Measurements from ENCODE around the gene CRB1. TPM values are rescaled to one million over a fixed set of nuclear protein-coding genes. Genes with fewer than 3 reads are reported as not detected.

CRB1 gene
- total RNA-seq, 2 experiments from 2014 or later: 0.08 TPM; not detected in 1

- no peak for DNase-seq
- H3K4me1 Mint-ChIP-seq (ENCODE audit: low read depth): no peaks in the 10 kb centered on the region
- H3K27me3 Mint-ChIP-seq (ENCODE audit: low read depth): peaks cover 2% of the 10 kb centered on the region
- ATAC-seq: no peak
- no peaks in the 10 kb centered on the region for H3K9me3 Mint-ChIP-seq (ENCODE audit: insufficient read depth)
- ChIA-PET CTCF (no interaction called here), POLR2A (no interaction called here)
- no peak overlapping the region for H3K4me3 Mint-ChIP-seq
- H3K36me3 Mint-ChIP-seq (ENCODE audit: low read depth): no peaks in the 10 kb centered on the region
- H3K27ac Mint-ChIP-seq: no peak overlapping the region
These were observed 183.3 kb downstream of the CRB1 start for GRCh38 chr1:197451381-197451780.

- H3K4me3 Mint-ChIP-seq: no peak overlapping the region
- no peaks in the 10 kb centered on the region for H3K4me1 Mint-ChIP-seq (ENCODE audit: low read depth)
- ATAC-seq (no peak), DNase-seq (no peak)
- no peak overlapping the region for H3K27ac Mint-ChIP-seq
- CTCF ChIA-PET: no interaction called here
- no peaks in the 10 kb centered on the region for H3K36me3 Mint-ChIP-seq (ENCODE audit: low read depth)
- POLR2A ChIA-PET: no interaction called here
- peaks cover 5% of the 10 kb centered on the region for H3K27me3 Mint-ChIP-seq (ENCODE audit: low read depth)
- no peaks in the 10 kb centered on the region for H3K9me3 Mint-ChIP-seq (ENCODE audit: insufficient read depth)
These were observed 185.5 kb downstream of the CRB1 start for GRCh38 chr1:197453376-197454058.

GRCh38 chr1:197462539-197462938 lies 194.5 kb downstream of the CRB1 start:
- ATAC-seq (no peak), DNase-seq (no peak)
- H3K4me1 Mint-ChIP-seq (ENCODE audit: low read depth): no peaks in the 10 kb centered on the region
- no peak overlapping the region for H3K4me3 Mint-ChIP-seq
- no peaks in the 10 kb centered on the region for H3K27me3 Mint-ChIP-seq (ENCODE audit: low read depth)
- no peaks in the 10 kb centered on the region for H3K9me3 Mint-ChIP-seq (ENCODE audit: insufficient read depth)
- ChIA-PET POLR2A (interaction anchor here (0.5 kb wide), 1 partner anchor 237 kb away, joined by 3 read pairs; no protein-coding TSS in a partner anchor), CTCF (no interaction called here)
- no peaks in the 10 kb centered on the region for H3K36me3 Mint-ChIP-seq (ENCODE audit: low read depth)
- no peak overlapping the region for H3K27ac Mint-ChIP-seq

- CTCF ChIA-PET: no interaction called here
These were observed 195.1 kb downstream of the CRB1 start for GRCh38 chr1:197463142-197463541.

GRCh38 chr1:197464044-197464443 lies 196.0 kb downstream of the CRB1 start:
- Mint-ChIP-seq H3K4me1 (ENCODE audit: low read depth) (no peaks in the 10 kb centered on the region), H3K27me3 (ENCODE audit: low read depth) (no peaks in the 10 kb centered on the region), H3K9me3 (ENCODE audit: insufficient read depth) (no peaks in the 10 kb centered on the region), H3K4me3 (no peak overlapping the region), H3K36me3 (ENCODE audit: low read depth) (no peaks in the 10 kb centered on the region), H3K27ac (no peak overlapping the region)
- ATAC-seq (no peak), DNase-seq (no peak)
- ChIA-PET CTCF (no interaction called here), POLR2A (no interaction called here)

More at GRCh38 chr1:197463142-197463541, 195.1 kb downstream of the CRB1 start:
- no peaks in the 10 kb centered on the region for H3K27me3 Mint-ChIP-seq (ENCODE audit: low read depth)
- H3K4me1 Mint-ChIP-seq (ENCODE audit: low read depth): no peaks in the 10 kb centered on the region
- DNase-seq (no peak), ATAC-seq (no peak)
- H3K4me3 Mint-ChIP-seq: no peak overlapping the region
- no peaks in the 10 kb centered on the region for H3K9me3 Mint-ChIP-seq (ENCODE audit: insufficient read depth)
- H3K36me3 Mint-ChIP-seq (ENCODE audit: low read depth): no peaks in the 10 kb centered on the region
- POLR2A ChIA-PET: interaction anchor here (0.5 kb wide), 1 partner anchor 237 kb away, joined by 3 read pairs; no protein-coding TSS in a partner anchor
- H3K27ac Mint-ChIP-seq: no peak overlapping the region

- DNase-seq (no peak), ATAC-seq (no peak)
- no peak overlapping the region for H3K27ac Mint-ChIP-seq
- H3K9me3 Mint-ChIP-seq (ENCODE audit: insufficient read depth): no peaks in the 10 kb centered on the region
- no peak overlapping the region for H3K4me3 Mint-ChIP-seq
- POLR2A ChIA-PET: no interaction called here
- H3K27me3 Mint-ChIP-seq (ENCODE audit: low read depth): no peaks in the 10 kb centered on the region
- H3K4me1 Mint-ChIP-seq (ENCODE audit: low read depth): no peaks in the 10 kb centered on the region
- H3K36me3 Mint-ChIP-seq (ENCODE audit: low read depth): no peaks in the 10 kb centered on the region
- CTCF ChIA-PET: no interaction called here
These were observed 197.7 kb downstream of the CRB1 start for GRCh38 chr1:197465528-197466327.

GRCh38 chr1:197466813-197467212 lies 198.8 kb downstream of the CRB1 start:
- H3K4me3 Mint-ChIP-seq: no peak overlapping the region
- no peak for DNase-seq
- H3K9me3 Mint-ChIP-seq (ENCODE audit: insufficient read depth): no peaks in the 10 kb centered on the region
- POLR2A ChIA-PET: no interaction called here
- no peaks in the 10 kb centered on the region for H3K27me3 Mint-ChIP-seq (ENCODE audit: low read depth)
- CTCF ChIA-PET: no interaction called here
- no peak for ATAC-seq
- no peaks in the 10 kb centered on the region for H3K4me1 Mint-ChIP-seq (ENCODE audit: low read depth)
- no peak overlapping the region for H3K27ac Mint-ChIP-seq
- H3K36me3 Mint-ChIP-seq (ENCODE audit: low read depth): no peaks in the 10 kb centered on the region

GRCh38 chr1:197467881-197468280 lies 199.8 kb downstream of the CRB1 start:
- Mint-ChIP-seq H3K4me3 (no peak overlapping the region), H3K4me1 (ENCODE audit: low read depth) (no peaks in the 10 kb centered on the region), H3K36me3 (ENCODE audit: low read depth) (no peaks in the 10 kb centered on the region), H3K27me3 (ENCODE audit: low read depth) (no peaks in the 10 kb centered on the region), H3K9me3 (ENCODE audit: insufficient read depth) (no peaks in the 10 kb centered on the region), H3K27ac (no peak overlapping the region)
- POLR2A ChIA-PET: no interaction called here
- DNase-seq (no peak), ATAC-seq (no peak)
- CTCF ChIA-PET: no interaction called here

GRCh38 chr1:197468543-197469175 lies 200.6 kb downstream of the CRB1 start:
- H3K4me1 Mint-ChIP-seq (ENCODE audit: low read depth): no peaks in the 10 kb centered on the region
- no peaks in the 10 kb centered on the region for H3K9me3 Mint-ChIP-seq (ENCODE audit: insufficient read depth)
- DNase-seq (no peak), ATAC-seq (no peak)
- POLR2A ChIA-PET: no interaction called here
- no peak overlapping the region for H3K4me3 Mint-ChIP-seq
- H3K27me3 Mint-ChIP-seq (ENCODE audit: low read depth): no peaks in the 10 kb centered on the region
- H3K27ac Mint-ChIP-seq: no peak overlapping the region
- CTCF ChIA-PET: no interaction called here
- H3K36me3 Mint-ChIP-seq (ENCODE audit: low read depth): no peaks in the 10 kb centered on the region

- no peaks in the 10 kb centered on the region for H3K9me3 Mint-ChIP-seq (ENCODE audit: insufficient read depth)
- H3K4me1 Mint-ChIP-seq (ENCODE audit: low read depth): no peaks in the 10 kb centered on the region
- no peak overlapping the region for H3K4me3 Mint-ChIP-seq
- no peak overlapping the region for H3K27ac Mint-ChIP-seq
- no peaks in the 10 kb centered on the region for H3K36me3 Mint-ChIP-seq (ENCODE audit: low read depth)
- POLR2A ChIA-PET: no interaction called here
- CTCF ChIA-PET: interaction anchor here (1.3 kb wide), 1 partner anchor 50 kb away, joined by 4 read pairs; no protein-coding TSS in a partner anchor
- no peak for ATAC-seq
- DNase-seq: no peak
- no peaks in the 10 kb centered on the region for H3K27me3 Mint-ChIP-seq (ENCODE audit: low read depth)
These were observed 201.7 kb downstream of the CRB1 start for GRCh38 chr1:197469620-197470210.

- no peak overlapping the region for H3K27ac Mint-ChIP-seq
- no peak for DNase-seq
- no peak for ATAC-seq
- ChIA-PET POLR2A (no interaction called here), CTCF (interaction anchor here (1.3 kb wide), 1 partner anchor 50 kb away, joined by 4 read pairs; no protein-coding TSS in a partner anchor)
- H3K36me3 Mint-ChIP-seq (ENCODE audit: low read depth): no peaks in the 10 kb centered on the region
- no peaks in the 10 kb centered on the region for H3K9me3 Mint-ChIP-seq (ENCODE audit: insufficient read depth)
- peaks cover 2% of the 10 kb centered on the region for H3K27me3 Mint-ChIP-seq (ENCODE audit: low read depth)
- no peaks in the 10 kb centered on the region for H3K4me1 Mint-ChIP-seq (ENCODE audit: low read depth)
- no peak overlapping the region for H3K4me3 Mint-ChIP-seq
These were observed 202.3 kb downstream of the CRB1 start for GRCh38 chr1:197470330-197470729.

All from activated CD8-positive, alpha-beta T cell treated with anti-CD3 and anti-CD28 coated beads, Interleukin-2, amount 10 ng/mL, durations not matched to agents 7 days and 5 days (primary cell).